SK-N-MC (cell line): Measurements from ENCODE around the gene STPG3.

Experiments
- EZH2 ChIP-seq: fragments of 200-600 bp; sonication (generic); IDR thresholded peaks from one replicate; pipeline ENCODE4 v1.6.1; 2017; ENCODE audit warnings: antibody characterized with exemption
- FOXP2 ChIP-seq: optimal IDR thresholded peaks from 2 replicates; pipeline ENCODE3; 2011; ENCODE audit warnings: mild to moderate bottlenecking, moderate library complexity; ENCODE audit not compliant: insufficient read depth; ENCODE audit errors: extremely low read length, control extremely low read depth
- POLR2AphosphoS5 ChIP-seq: IDR thresholded peaks from 2 replicates; pipeline ENCODE4 v1.6.1; 2012; ENCODE audit warnings: mild to moderate bottlenecking, low read depth, low read length, borderline replicate concordance

DNA sequence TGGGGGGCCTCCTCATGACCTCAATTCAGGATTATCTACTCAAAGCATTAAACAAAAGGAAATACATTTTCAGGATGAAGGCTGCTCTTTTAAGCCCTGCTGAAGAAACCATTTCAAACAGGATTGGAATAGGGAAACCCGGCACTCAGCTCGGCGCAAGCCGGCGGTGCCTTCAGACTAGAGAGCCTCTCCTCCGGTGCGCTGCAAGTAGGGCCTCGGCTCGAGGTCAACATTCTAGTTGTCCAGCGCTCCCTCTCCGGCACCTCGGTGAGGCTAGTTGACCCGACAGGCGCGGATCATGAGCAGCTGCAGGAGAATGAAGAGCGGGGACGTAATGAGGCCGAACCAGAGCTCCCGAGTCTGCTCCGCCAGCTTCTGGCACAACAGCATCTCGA lies 46.4 kb upstream of the STPG3 start:
- TF ChIP-seq EZH2: no peak
- no peak for TF ChIP-seq FOXP2
- no peak for TF ChIP-seq POLR2AphosphoS5
